Mesothelial cell of epicardium (in vitro differentiated cells): Measurements from ENCODE around the gene DNAJC27. TPM values are rescaled to one million over a fixed set of nuclear protein-coding genes. Genes with fewer than 3 reads are reported as not detected.

Source experiments
- DNase-seq, 2 experiments: peaks; one replicate each; pipeline ENCODE4 v3.0.0; 2021; ENCODE audit warnings: low spot score in 2 of 2; ENCODE audit not compliant: unreplicated experiment in 2 of 2
- H3K27ac Mint-ChIP-seq: 2 replicates; pipeline ENCODE4 v1.8.0; 2021; ENCODE audit warnings: mixed read lengths
- H3K27me3 Mint-ChIP-seq: 2 replicates; pipeline ENCODE4 v1.8.0; 2021; ENCODE audit warnings: low read depth, mixed read lengths
- H3K36me3 Mint-ChIP-seq: 2 replicates; pipeline ENCODE4 v1.8.0; 2021; ENCODE audit warnings: mixed read lengths
- H3K4me1 Mint-ChIP-seq: 2 replicates; pipeline ENCODE4 v1.8.0; 2021; ENCODE audit warnings: mixed read lengths
- H3K4me3 Mint-ChIP-seq: 2 replicates; pipeline ENCODE4 v1.8.0; 2021; ENCODE audit warnings: mild to moderate bottlenecking, moderate library complexity, mixed read lengths
- H3K9me3 Mint-ChIP-seq: 2 replicates; pipeline ENCODE4 v1.8.0; 2021; ENCODE audit warnings: mixed read lengths
- total RNA-seq: library from RNA; stranded (reverse); gene quantifications from 3 replicates; pipeline ENCODE4 v1.2.1, GENCODE V29; 2021
- TF ChIP-seq, protein P1 (sequence below): fragments of 200-600 bp; sonication (generic); IDR thresholded peaks from one replicate; pipeline ENCODE4 v1.5.0; 2021; ENCODE audit warnings: antibody characterized with exemption; ENCODE audit not compliant: unreplicated experiment

DNAJC27 gene
- total RNA-seq, 1 donor from 2014 or later, result 10.9 TPM

DNA sequence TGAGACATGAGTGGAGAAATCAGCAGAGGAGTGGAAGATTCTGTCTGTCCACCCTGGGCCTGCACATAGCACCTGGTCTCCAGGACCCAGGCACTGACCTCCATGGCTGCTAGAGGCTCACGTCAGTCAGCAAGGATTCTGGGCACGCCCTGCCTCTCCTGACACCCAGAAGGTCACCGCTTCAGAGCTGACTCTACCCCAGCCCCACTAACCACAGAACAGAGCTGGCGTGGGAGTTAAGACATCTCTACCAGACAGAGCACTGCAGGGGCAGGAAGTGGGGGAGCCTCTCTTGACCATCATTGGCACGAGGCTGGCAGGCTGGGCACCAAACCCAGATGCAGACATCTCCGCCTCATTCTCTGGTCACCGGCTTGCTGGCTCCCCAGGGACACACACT, 54.7 kb downstream of the DNAJC27 start:
- no peak for DNase-seq
- Mint-ChIP-seq H3K9me3 (no peaks in the 10 kb centered on the region), H3K27me3 (peaks cover 6% of the 10 kb centered on the region), H3K4me1 (peaks cover 16% of the 10 kb centered on the region), H3K27ac (no peak overlapping the region), H3K36me3 (peaks cover 7% of the 10 kb centered on the region), H3K4me3 (no peak overlapping the region)
- TF ChIP-seq, protein P1, sequence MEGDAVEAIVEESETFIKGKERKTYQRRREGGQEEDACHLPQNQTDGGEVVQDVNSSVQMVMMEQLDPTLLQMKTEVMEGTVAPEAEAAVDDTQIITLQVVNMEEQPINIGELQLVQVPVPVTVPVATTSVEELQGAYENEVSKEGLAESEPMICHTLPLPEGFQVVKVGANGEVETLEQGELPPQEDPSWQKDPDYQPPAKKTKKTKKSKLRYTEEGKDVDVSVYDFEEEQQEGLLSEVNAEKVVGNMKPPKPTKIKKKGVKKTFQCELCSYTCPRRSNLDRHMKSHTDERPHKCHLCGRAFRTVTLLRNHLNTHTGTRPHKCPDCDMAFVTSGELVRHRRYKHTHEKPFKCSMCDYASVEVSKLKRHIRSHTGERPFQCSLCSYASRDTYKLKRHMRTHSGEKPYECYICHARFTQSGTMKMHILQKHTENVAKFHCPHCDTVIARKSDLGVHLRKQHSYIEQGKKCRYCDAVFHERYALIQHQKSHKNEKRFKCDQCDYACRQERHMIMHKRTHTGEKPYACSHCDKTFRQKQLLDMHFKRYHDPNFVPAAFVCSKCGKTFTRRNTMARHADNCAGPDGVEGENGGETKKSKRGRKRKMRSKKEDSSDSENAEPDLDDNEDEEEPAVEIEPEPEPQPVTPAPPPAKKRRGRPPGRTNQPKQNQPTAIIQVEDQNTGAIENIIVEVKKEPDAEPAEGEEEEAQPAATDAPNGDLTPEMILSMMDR, result no peak

GRCh38 chr2:24915796-24916195, 56.0 kb downstream of the DNAJC27 start:
- H3K36me3 Mint-ChIP-seq, result peaks cover 13% of the 10 kb centered on the region
- TF ChIP-seq, protein P1, result no peak
- H3K4me1 Mint-ChIP-seq, result peaks cover 16% of the 10 kb centered on the region
- no peaks in the 10 kb centered on the region for H3K9me3 Mint-ChIP-seq
- peaks cover 2% of the 10 kb centered on the region for H3K27me3 Mint-ChIP-seq
- H3K4me3 Mint-ChIP-seq, result no peak overlapping the region
- no peak for DNase-seq
- no peak overlapping the region for H3K27ac Mint-ChIP-seq

GRCh38 chr2:24915175-24915574, 56.6 kb downstream of the DNAJC27 start:
- Mint-ChIP-seq H3K27me3 (no peaks in the 10 kb centered on the region), H3K36me3 (peaks cover 14% of the 10 kb centered on the region), H3K4me1 (peaks cover 16% of the 10 kb centered on the region), H3K27ac (no peak overlapping the region), H3K4me3 (no peak overlapping the region), H3K9me3 (peaks cover 1% of the 10 kb centered on the region)
- no peak for DNase-seq
- TF ChIP-seq, protein P1, result no peak

DNA sequence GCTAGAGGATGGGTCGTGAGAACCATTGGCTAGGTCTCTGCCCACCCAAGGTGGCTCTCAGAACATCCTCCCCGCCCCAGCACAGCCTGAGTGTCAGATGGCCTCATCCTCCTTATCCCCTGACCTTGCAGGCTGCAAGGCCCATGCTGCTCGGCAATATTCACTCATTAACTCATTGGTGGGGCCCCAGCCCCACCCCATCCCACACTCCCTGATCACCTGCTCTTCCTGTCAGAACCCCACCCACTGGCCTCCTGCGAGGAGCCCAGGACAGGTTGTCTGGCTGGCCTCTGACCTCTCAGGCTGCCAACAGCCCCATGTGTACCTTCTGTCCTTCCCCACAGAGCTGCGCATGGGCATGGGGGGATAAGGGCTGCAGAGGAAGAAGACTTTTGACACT, 57.0 kb downstream of the DNAJC27 start:
- H3K9me3 Mint-ChIP-seq, result peaks cover 6% of the 10 kb centered on the region
- TF ChIP-seq, protein P1, result no peak
- peaks cover 19% of the 10 kb centered on the region for H3K36me3 Mint-ChIP-seq
- no peak overlapping the region for H3K4me3 Mint-ChIP-seq
- no peak for DNase-seq
- H3K4me1 Mint-ChIP-seq, result peaks cover 19% of the 10 kb centered on the region
- no peaks in the 10 kb centered on the region for H3K27me3 Mint-ChIP-seq
- no peak overlapping the region for H3K27ac Mint-ChIP-seq

- Mint-ChIP-seq H3K36me3 (peaks cover 22% of the 10 kb centered on the region), H3K9me3 (peaks cover 8% of the 10 kb centered on the region), H3K27ac (no peak overlapping the region), H3K4me1 (peaks cover 16% of the 10 kb centered on the region), H3K27me3 (no peaks in the 10 kb centered on the region), H3K4me3 (no peak overlapping the region)
- no peak for DNase-seq
- TF ChIP-seq, protein P1, result no peak
Observed at GRCh38 chr2:24913911-24914310, 57.8 kb downstream of the DNAJC27 start.

DNA sequence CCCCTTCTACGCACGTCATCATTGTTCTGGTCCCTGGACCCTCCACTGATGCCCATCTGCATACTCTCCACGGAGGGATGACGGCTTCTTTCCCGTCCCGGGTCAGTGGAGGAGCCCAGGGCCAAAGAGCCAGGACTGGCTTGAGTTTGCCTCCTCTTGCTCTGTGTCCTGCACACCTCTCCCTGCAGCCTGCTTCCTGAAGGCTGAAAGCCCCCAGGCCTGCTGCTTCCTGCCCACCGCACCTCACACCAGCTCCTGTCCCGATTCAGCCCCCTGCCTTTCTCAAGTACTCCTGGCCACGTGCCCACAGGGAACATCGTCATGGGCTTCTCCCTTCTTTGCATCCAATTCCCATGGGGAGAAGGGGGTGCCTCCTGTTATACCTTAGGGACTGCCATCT, 58.8 kb downstream of the DNAJC27 start:
- no peak overlapping the region for H3K27ac Mint-ChIP-seq
- H3K4me3 Mint-ChIP-seq, result no peak overlapping the region
- peaks cover 9% of the 10 kb centered on the region for H3K4me1 Mint-ChIP-seq
- H3K9me3 Mint-ChIP-seq, result peaks cover 8% of the 10 kb centered on the region
- no peak for DNase-seq
- peaks cover 19% of the 10 kb centered on the region for H3K36me3 Mint-ChIP-seq
- H3K27me3 Mint-ChIP-seq, result no peaks in the 10 kb centered on the region
- TF ChIP-seq, protein P1, result no peak
